GM19463 (cell line): Measurements from ENCODE around the gene ELF4.
"Not testable (repeated sequence)": the region's sequence is repeated elsewhere in the genome, so short reads cannot be mapped to it uniquely, and the experiment has no call there.

Experiments used
- ATAC-seq: cut with Tn5 transposase; IDR thresholded peaks from one replicate; pipeline ENCODE4 v1.9.1; 2021; ENCODE audit warnings: mild to moderate bottlenecking, moderate library complexity; ENCODE audit not compliant: unreplicated experiment

ELF4 gene

GRCh38 chrX:130115119-130115885 lies 5.0 kb upstream of the ELF4 start:
- ATAC-seq = not testable (repeated sequence)

GRCh38 chrX:130114141-130114588 lies 3.9 kb upstream of the ELF4 start:
- ATAC-seq = no peak

GRCh38 chrX:130111220-130112154 lies 1.2 kb upstream of the ELF4 start:
- ATAC-seq = no peak

GRCh38 chrX:130109429-130110378 lies 593 bp downstream of the ELF4 start:
- no peak for ATAC-seq

GRCh38 chrX:130108647-130109428 lies 1.5 kb downstream of the ELF4 start:
- peak; percentile 76 for ATAC-seq

- no peak for ATAC-seq
Observed at GRCh38 chrX:130106071-130106470, 4.2 kb downstream of the ELF4 start.

- no peak for ATAC-seq
Observed at GRCh38 chrX:130105244-130105643, 5.1 kb downstream of the ELF4 start.

- no peak for ATAC-seq
Observed at GRCh38 chrX:130103605-130104004, 6.7 kb downstream of the ELF4 start.

GRCh38 chrX:130100180-130100579 lies 10.1 kb downstream of the ELF4 start:
- ATAC-seq = no peak

GRCh38 chrX:130098210-130098552 lies 12.1 kb downstream of the ELF4 start:
- no peak for ATAC-seq

- ATAC-seq = no peak
Observed at GRCh38 chrX:130097507-130098209, 12.6 kb downstream of the ELF4 start.

GRCh38 chrX:130095249-130096030 lies 14.9 kb downstream of the ELF4 start:
- no peak for ATAC-seq

- no peak for ATAC-seq
Observed at GRCh38 chrX:130094696-130095095, 15.6 kb downstream of the ELF4 start.

GRCh38 chrX:130093271-130093670 lies 17.0 kb downstream of the ELF4 start:
- no peak for ATAC-seq

- ATAC-seq = peak; percentile 99
Observed at GRCh38 chrX:130091980-130092522, 18.2 kb downstream of the ELF4 start.

GRCh38 chrX:130090364-130090763 lies 19.9 kb downstream of the ELF4 start:
- ATAC-seq = no peak

- peak; percentile 40 for ATAC-seq
Observed at GRCh38 chrX:130086447-130087206, 23.7 kb downstream of the ELF4 start.
